HepG2 (cell line): ENCODE data around the gene THADA. TPM values are rescaled to one million over a fixed set of nuclear protein-coding genes. Genes with fewer than 3 reads are reported as not detected.

Experiments used
- ATAC-seq: fragments of 200-7000 bp; cut with Tn5 transposase; 3 replicates; pipeline ENCODE4 v1.9.1; 2020; ENCODE audit warnings: mild to moderate bottlenecking, moderate library complexity
- BruUV-seq: library from RNA; stranded (reverse); fragments of 400-500 nt; replicated peaks from 2 replicates; lab custom pipeline; 2021; lab: Mats Ljungman, UMichigan
- CTCF ChIA-PET: fragments of 300-600 bp; formaldehyde crosslinking; extraction: SDS; loops from one replicate; lab custom pipeline; 2021; ENCODE audit warnings: low total read pairs, inconsistent platforms, low intra/inter-chr PET ratio; lab: Yijun Ruan, JAX
- POLR2A ChIA-PET: fragments of 350-600 bp; sonication (Branson Sonifier 250); formaldehyde crosslinking; loops from one replicate; lab custom pipeline; 2020; ENCODE audit warnings: antibody characterized with exemption, inconsistent platforms; lab: Yijun Ruan, JAX
- DNase-seq: peaks from one replicate; pipeline ENCODE4 v3.0.0-alpha.2; 2015; ENCODE audit warnings: low spot score
- FAIRE-seq: peaks from 3 replicates; lab custom pipeline; 2011; peaks lifted over from hg19 to GRCh38; lab: Jason Lieb, UNC
- H2AFZ ChIP-seq: one replicate; pipeline ENCODE4 v1.6.1; 2011; ENCODE audit warnings: low read length, inconsistent platforms
- H3K27ac ChIP-seq: fragments of 300-600 bp; 3 replicates; pipeline ENCODE4 v1.8.0; 2011; ENCODE audit warnings: mixed run types, mild to moderate bottlenecking, mixed read lengths, low read length, inconsistent platforms; ENCODE audit not compliant: insufficient read depth; ENCODE audit errors: extremely low read length
- H3K27me3 ChIP-seq, 2 experiments: fragments of 200-600 bp in 1 of 2; 2 replicates in 1 of 2; 3 replicates in 1 of 2; pipeline versions ENCODE4 v1.6.0 to v1.8.0; 2011; ENCODE audit warnings: low read length in 2 of 2, mild to moderate bottlenecking in 2 of 2, moderate library complexity in 2 of 2, inconsistent platforms in 1 of 2; ENCODE audit not compliant: insufficient read depth in 2 of 2, control insufficient read depth in 1 of 2
- H3K36me3 ChIP-seq, 2 experiments: fragments of 200-600 bp in 1 of 2; replicated peaks in 1 of 2; 2 replicates in 1 of 2; 3 replicates in 1 of 2; pipeline versions ENCODE4 v1.5.1 to v1.8.0; 2011; ENCODE audit warnings: low read length in 2 of 2, inconsistent platforms in 1 of 2; ENCODE audit not compliant: insufficient read depth in 2 of 2, control insufficient read depth in 1 of 2
- H3K4me1 ChIP-seq: 2 replicates; pipeline ENCODE4 v1.5.1; 2012; ENCODE audit warnings: low read length, inconsistent platforms; ENCODE audit not compliant: insufficient read depth
- H3K4me2 ChIP-seq: 2 replicates; pipeline ENCODE4 v1.6.0; 2011; ENCODE audit warnings: low read depth, low read length, inconsistent platforms
- H3K4me3 ChIP-seq, 3 experiments: fragments of 200-600 bp in 1 of 3; sonication (generic), shearing (Covaris generic) in 1 of 3; replicated peaks in 1 of 3; 2 replicates each; pipeline ENCODE4 v1.5.1; 2011 to 2016; ENCODE audit warnings: low read length in 3 of 3, inconsistent platforms in 2 of 3, low read depth in 2 of 3, mild to moderate bottlenecking in 2 of 3, control low read depth in 1 of 3, mixed read lengths in 1 of 3; ENCODE audit not compliant: insufficient read depth in 1 of 3
- H3K79me2 ChIP-seq: one replicate; pipeline ENCODE4 v1.6.1; 2011; ENCODE audit warnings: low read length, inconsistent platforms; ENCODE audit not compliant: insufficient read depth
- H3K9ac ChIP-seq: 2 replicates; pipeline ENCODE4 v1.6.0; 2011; ENCODE audit warnings: mild to moderate bottlenecking, low read depth, low read length, inconsistent platforms; ENCODE audit not compliant: insufficient read depth
- H3K9me3 ChIP-seq: 2 replicates; pipeline ENCODE4 v1.5.1; 2012; ENCODE audit warnings: mild to moderate bottlenecking, low read length
- H4K20me1 ChIP-seq: 2 replicates; pipeline ENCODE4 v1.6.0; 2011; ENCODE audit warnings: inconsistent platforms, mild to moderate bottlenecking, low read length, moderate library complexity; ENCODE audit not compliant: insufficient read depth
- HINFP ChIP-seq: sonication (generic); formaldehyde crosslinking; IDR thresholded peaks from 2 replicates; pipeline ENCODE4 v1.4.0; 2020; ENCODE audit warnings: low read depth, mild to moderate bottlenecking, missing genetic modification reagents
- JUN ChIP-seq: sonication (generic); formaldehyde crosslinking; IDR thresholded peaks from 2 replicates; pipeline ENCODE4 v1.4.0; 2020; ENCODE audit warnings: mild to moderate bottlenecking, missing genetic modification reagents
- POLR2AphosphoS5 ChIP-seq: IDR thresholded peaks from 2 replicates; pipeline ENCODE4 v1.6.1; 2012; ENCODE audit warnings: low read depth, low read length
- TAF1 ChIP-seq: sonication (generic); formaldehyde crosslinking; IDR thresholded peaks from 2 replicates; pipeline ENCODE4 v1.4.0; 2020; ENCODE audit warnings: missing genetic modification reagents
- ZIK1 ChIP-seq: sonication (generic); formaldehyde crosslinking; IDR thresholded peaks from 2 replicates; pipeline ENCODE4 v1.5.0; 2020; ENCODE audit warnings: mild to moderate bottlenecking, low read depth, missing genetic modification reagents, borderline replicate concordance
- ZNF142 ChIP-seq: sonication (generic); formaldehyde crosslinking; IDR thresholded peaks from 2 replicates; pipeline ENCODE4 v1.4.0; 2020; ENCODE audit warnings: missing genetic modification reagents
- ZNF280D ChIP-seq: sonication (generic); formaldehyde crosslinking; IDR thresholded peaks from 2 replicates; pipeline ENCODE4 v1.5.1; 2020; ENCODE audit warnings: mild to moderate bottlenecking, missing genetic modification reagents
- ZNF605 ChIP-seq: sonication (generic); formaldehyde crosslinking; IDR thresholded peaks from 2 replicates; pipeline ENCODE4 v1.8.0; 2022; ENCODE audit warnings: mild to moderate bottlenecking, missing genetic modification reagents
- WGBS: methylation state at CpG from one replicate; pipeline ENCODE4 v1.1.6; 2017; ENCODE audit warnings: low lambda C conversion rate; 5-methylcytosine and 5-hydroxymethylcytosine counted together
- in situ Hi-C: cut with HindIII; loops from 2 replicates; pipeline ENCODE4 v1.10.0; 2017; ENCODE audit warnings: low pct_unique_long_range_greater_than_20kb; ENCODE audit not compliant: extremely low pct_ligation_motif_present
- intact Hi-C: fragments of 100-400 bp; cut with micrococcal nuclease; formaldehyde crosslinking; loops from one replicate; pipeline ENCODE4 v1.10.0; 2022; ENCODE audit not compliant: unreplicated experiment
- polyA plus RNA-seq, 8 experiments: library from polyadenylated mRNA; depleted of rRNA in 3 of 8; stranded (reverse) in 7 of 8; unstranded in 1 of 8; fragments of >200 nt; fragmentation: Illumina TruSeq in 4 of 8; extraction: Trizol in 4 of 8; gene quantifications; 2 replicates each; pipeline versions ENCODE4 v1.2.1 to v1.2.3, GENCODE V29; 2011 to 2016; ENCODE audit warnings: low read depth in 4 of 8, missing spikeins in 1 of 8, mixed read lengths in 1 of 8; ENCODE audit not compliant: insufficient read depth in 1 of 8
- total RNA-seq, 5 experiments: library from RNA; depleted of rRNA; stranded (reverse); fragments of >200 nt; fragmentation: Illumina TruSeq; extraction: Trizol; gene quantifications; 2 replicates each; pipeline ENCODE4 v1.2.3, GENCODE V29; 2016; ENCODE audit warnings: low read depth in 1 of 5

THADA gene
- total and polyA plus RNA-seq, 2 of the 13 experiments (the other 11 are each of a cell fraction or from before 2014, with no cell fraction given): 12.7 to 21.7 TPM

- 95% methylated on average over 3 of the region's 3 CpGs for WGBS
- no peak for DNase-seq
- Histone ChIP-seq H3K27ac (no peak overlapping the region), H3K4me2 (no peak overlapping the region), H2AFZ (no peak overlapping the region), H3K27me3 (no peaks in the 10 kb centered on the region), H3K9ac (no peak overlapping the region), H3K4me3 (no peak overlapping the region), H4K20me1 (no peaks in the 10 kb centered on the region), H3K4me1 (peaks cover 6% of the 10 kb centered on the region; the same call in 1 of the 2 replicates), H3K79me2 (no peaks in the 10 kb centered on the region), H3K9me3 (no peaks in the 10 kb centered on the region), H3K36me3 (peaks cover 0 to 6% of the 10 kb centered on the region in 2 experiments; a peak in 2 of 5 replicates)
- ChIA-PET POLR2A (no interaction called here), CTCF (no interaction called here)
- no peak for TF ChIP-seq ZNF605 (CRISPR knock-in tag)
- TF ChIP-seq ZNF142: no peak
- TF ChIP-seq ZIK1 (CRISPR knock-in tag): no peak
- no peak for TF ChIP-seq TAF1 (CRISPR knock-in tag)
- no peak for TF ChIP-seq ZNF280D (CRISPR knock-in tag)
- no peak for TF ChIP-seq HINFP
- no peak for TF ChIP-seq JUN (CRISPR knock-in tag)
- no peak for TF ChIP-seq POLR2AphosphoS5
- FAIRE-seq: no peak
- ATAC-seq: no peak
- in situ Hi-C loops: no loop called here
- intact Hi-C loops: no loop called here
- BruUV-seq: no TSS peak
Observed at GRCh38 chr2:43509886-43510285, 86.0 kb downstream of the THADA start.
